ENCODE results near the gene RBM17. TPM values are rescaled to one million over a fixed set of nuclear protein-coding genes. Genes with fewer than 3 reads are reported as not detected.

Gene RBM17
- total RNA-seq, 6 donors from 2014 or later, result 67.6 to 192 (median 84.8) TPM

- Histone ChIP-seq H3K27ac (no peak overlapping the region), H3K36me3 (no peaks in the 10 kb centered on the region), H3K9me3 (no peaks in the 10 kb centered on the region), H3K4me3 (no peak overlapping the region), H3K4me1 (peaks cover 2 to 7% (median 5%) of the 10 kb centered on the region in 4 donors), H3K27me3 (no peaks in the 10 kb centered on the region)
- WGBS, 2 donors, result 82 to 83% methylated on average over 9 to 12 of the region's 12 CpGs
- peak in 1 of 2 donors; percentile 46 for DNase-seq
- TF ChIP-seq EP300 (IDR thresholded peaks at IDR 0.05) (no peak), POLR2A (IDR thresholded peaks at IDR 0.05) (no peak), CTCF (IDR thresholded peaks at IDR 0.05) (no peak), POLR2AphosphoS5 (IDR thresholded peaks at IDR 0.05) (no peak)
- no peak for ATAC-seq (ENCODE audit: low FRiP score in 2 of 2)
These were observed 11.7 kb upstream of the RBM17 start for GRCh38 chr10:6077071-6077675.

GRCh38 chr10:6079044-6079443 is 9.8 kb upstream of the RBM17 start:
- TF ChIP-seq CTCF (IDR thresholded peaks at IDR 0.05), result no peak
- no peak for TF ChIP-seq POLR2AphosphoS5 (IDR thresholded peaks at IDR 0.05)
- TF ChIP-seq EP300 (IDR thresholded peaks at IDR 0.05), result no peak
- TF ChIP-seq POLR2A (IDR thresholded peaks at IDR 0.05), result no peak
- Histone ChIP-seq H3K27me3 (no peaks in the 10 kb centered on the region), H3K9me3 (no peaks in the 10 kb centered on the region), H3K4me3 (no peak overlapping the region), H3K4me1 (peaks cover 0 to 13% (median 6%) of the 10 kb centered on the region in 4 donors), H3K27ac (no peak overlapping the region), H3K36me3 (no peaks in the 10 kb centered on the region)
- ATAC-seq (ENCODE audit: low FRiP score in 2 of 2), result no peak
- DNase-seq, result no peak
- WGBS, 2 donors, result 69 to 96% methylated on average over 4 of the region's 4 CpGs

GRCh38 chr10:6080417-6080973 is 8.3 kb upstream of the RBM17 start:
- Histone ChIP-seq H3K4me1 (peaks cover 0 to 16% (median 8%) of the 10 kb centered on the region in 4 donors), H3K27ac (no peak overlapping the region), H3K27me3 (no peaks in the 10 kb centered on the region), H3K9me3 (no peaks in the 10 kb centered on the region), H3K36me3 (no peaks in the 10 kb centered on the region), H3K4me3 (no peak overlapping the region)
- ATAC-seq (ENCODE audit: low FRiP score in 2 of 2) (no peak), DNase-seq (no peak)
- TF ChIP-seq EP300 (IDR thresholded peaks at IDR 0.05) (no peak), POLR2AphosphoS5 (IDR thresholded peaks at IDR 0.05) (no peak), CTCF (IDR thresholded peaks at IDR 0.05) (no peak), POLR2A (IDR thresholded peaks at IDR 0.05) (no peak)
- 73 to 82% methylated on average over 4 of the region's 4 CpGs for WGBS, 2 donors

- peak overlapping the region in 3 of 4 donors; percentile 16 to 63 (median 35) for H3K27ac ChIP-seq
- H3K4me1 ChIP-seq, result peaks cover 15 to 26% (median 22%) of the 10 kb centered on the region in 4 donors
- H3K36me3 ChIP-seq, result no peaks in the 10 kb centered on the region
- DNase-seq (no peak), ATAC-seq (ENCODE audit: low FRiP score in 2 of 2) (no peak)
- TF ChIP-seq POLR2A (IDR thresholded peaks at IDR 0.05) (no peak), EP300 (IDR thresholded peaks at IDR 0.05) (no peak), CTCF (IDR thresholded peaks at IDR 0.05) (no peak), POLR2AphosphoS5 (IDR thresholded peaks at IDR 0.05) (no peak)
- no peaks in the 10 kb centered on the region for H3K9me3 ChIP-seq
- H3K4me3 ChIP-seq, result no peak overlapping the region
- WGBS, 2 donors, result 78 to 83% methylated on average over 9 of the region's 9 CpGs
- H3K27me3 ChIP-seq, result no peaks in the 10 kb centered on the region
These were observed 6.1 kb upstream of the RBM17 start for GRCh38 chr10:6082496-6083395.
